ENCODE measurements around the gene GPC6. TPM values are rescaled to one million over a fixed set of nuclear protein-coding genes. Genes with fewer than 3 reads are reported as not detected.

The GPC6 gene
- total and polyA plus RNA-seq, 2 experiments from 2014 or later: 14.4 to 20.8 TPM

- in situ Hi-C loops (cut with MboI): no loop called here
- Histone ChIP-seq H3K4me2 (ENCODE audit: unreplicated experiment) (no peak overlapping the region), H3K27me3 (replicated peaks; ENCODE audit: insufficient read depth) (no peaks in the 10 kb centered on the region), H3K27ac (no peak overlapping the region), H3K9me2 (ENCODE audit: insufficient read depth) (no peaks in the 10 kb centered on the region), H3K4me3 (no peak overlapping the region), H2AFZ (no peak overlapping the region), H3K9ac (no peak overlapping the region), H3F3A (ENCODE audit: insufficient read depth) (no peaks in the 10 kb centered on the region), H4K20me1 (ENCODE audit: insufficient read depth) (no peaks in the 10 kb centered on the region), H3K79me2 (ENCODE audit: insufficient read depth) (no peaks in the 10 kb centered on the region), H3K36me3 (ENCODE audit: low read depth) (no peaks in the 10 kb centered on the region), H3K9me3 (ENCODE audit: low read depth) (no peaks in the 10 kb centered on the region), H3K4me1 (ENCODE audit: insufficient read depth) (no peaks in the 10 kb centered on the region)
- TF ChIP-seq EZH2 (IDR thresholded peaks at IDR 0.05; ENCODE audit: insufficient read depth, poor library complexity, severe bottlenecking) (no peak), EZH2phosphoT487 (IDR thresholded peaks at IDR 0.05; ENCODE audit: insufficient read depth, low read depth) (no peak)
- DNase-seq: no peak
- 23 to 25% methylated on average over 1 of the region's 1 CpG for WGBS, 2 experiments (ENCODE audit: low coverage in 1 of 2, low lambda C conversion rate in 2 of 2, missing lambda C conversion rate in 2 of 2)
These were observed 241.8 kb downstream of the GPC6 start for GRCh38 chr13:93468433-93468832.

- no peak overlapping the region for H3K27ac ChIP-seq
- WGBS, 2 experiments (ENCODE audit: low coverage in 1 of 2, low lambda C conversion rate in 2 of 2, missing lambda C conversion rate in 2 of 2): 55 to 61% methylated on average over 7 of the region's 7 CpGs
- in situ Hi-C loops (cut with MboI): no loop called here
These were observed 245.7 kb downstream of the GPC6 start for GRCh38 chr13:93472296-93472695.

GRCh38 chr13:93472814-93473296, 246.2 kb downstream of the GPC6 start:
- Histone ChIP-seq H3K9ac (no peak overlapping the region), H3K79me2 (ENCODE audit: insufficient read depth) (no peaks in the 10 kb centered on the region), H3K27ac (no peak overlapping the region), H3K4me2 (ENCODE audit: unreplicated experiment) (no peak overlapping the region), H2AFZ (no peak overlapping the region), H3F3A (ENCODE audit: insufficient read depth) (no peaks in the 10 kb centered on the region), H4K20me1 (ENCODE audit: insufficient read depth) (no peaks in the 10 kb centered on the region), H3K36me3 (ENCODE audit: low read depth) (no peaks in the 10 kb centered on the region), H3K4me3 (no peak overlapping the region), H3K27me3 (replicated peaks; ENCODE audit: insufficient read depth) (no peaks in the 10 kb centered on the region), H3K4me1 (ENCODE audit: insufficient read depth) (peaks cover 18% of the 10 kb centered on the region), H3K9me2 (ENCODE audit: insufficient read depth) (no peaks in the 10 kb centered on the region), H3K9me3 (ENCODE audit: low read depth) (no peaks in the 10 kb centered on the region)
- no peak for DNase-seq
- WGBS, 2 experiments (ENCODE audit: low coverage in 1 of 2, low lambda C conversion rate in 2 of 2, missing lambda C conversion rate in 2 of 2): 20 to 38% methylated on average over 1 of the region's 1 CpG
- TF ChIP-seq EZH2phosphoT487 (IDR thresholded peaks at IDR 0.05; ENCODE audit: insufficient read depth, low read depth): no peak
- TF ChIP-seq EZH2 (IDR thresholded peaks at IDR 0.05; ENCODE audit: insufficient read depth, poor library complexity, severe bottlenecking): no peak
- in situ Hi-C loops (cut with MboI): no loop called here

More at GRCh38 chr13:93472296-93472695, 245.7 kb downstream of the GPC6 start:
- no peak overlapping the region for H3K4me3 ChIP-seq
- TF ChIP-seq EZH2phosphoT487 (IDR thresholded peaks at IDR 0.05; ENCODE audit: insufficient read depth, low read depth): no peak
- TF ChIP-seq EZH2 (IDR thresholded peaks at IDR 0.05; ENCODE audit: insufficient read depth, poor library complexity, severe bottlenecking): no peak
- H3K4me2 ChIP-seq (ENCODE audit: unreplicated experiment): no peak overlapping the region
- H2AFZ ChIP-seq: no peak overlapping the region
- no peaks in the 10 kb centered on the region for H3K9me3 ChIP-seq (ENCODE audit: low read depth)
- H3K9me2 ChIP-seq (ENCODE audit: insufficient read depth): no peaks in the 10 kb centered on the region
- no peaks in the 10 kb centered on the region for H4K20me1 ChIP-seq (ENCODE audit: insufficient read depth)
- DNase-seq: no peak
- H3F3A ChIP-seq (ENCODE audit: insufficient read depth): no peaks in the 10 kb centered on the region
- H3K4me1 ChIP-seq (ENCODE audit: insufficient read depth): peaks cover 14% of the 10 kb centered on the region
- H3K27me3 ChIP-seq (replicated peaks; ENCODE audit: insufficient read depth): no peaks in the 10 kb centered on the region
- no peaks in the 10 kb centered on the region for H3K79me2 ChIP-seq (ENCODE audit: insufficient read depth)
- no peak overlapping the region for H3K9ac ChIP-seq
- no peaks in the 10 kb centered on the region for H3K36me3 ChIP-seq (ENCODE audit: low read depth)

GRCh38 chr13:93473441-93474270, 247.0 kb downstream of the GPC6 start:
- no peak overlapping the region for H2AFZ ChIP-seq

More at GRCh38 chr13:93473441-93474270, 247.0 kb downstream of the GPC6 start:
- Histone ChIP-seq H3K27ac (no peak overlapping the region), H3K4me1 (ENCODE audit: insufficient read depth) (peaks cover 18% of the 10 kb centered on the region), H3K9ac (no peak overlapping the region), H3K9me2 (ENCODE audit: insufficient read depth) (no peaks in the 10 kb centered on the region), H3K36me3 (ENCODE audit: low read depth) (no peaks in the 10 kb centered on the region), H3K79me2 (ENCODE audit: insufficient read depth) (no peaks in the 10 kb centered on the region), H4K20me1 (ENCODE audit: insufficient read depth) (no peaks in the 10 kb centered on the region), H3K27me3 (replicated peaks; ENCODE audit: insufficient read depth) (no peaks in the 10 kb centered on the region), H3K4me2 (ENCODE audit: unreplicated experiment) (no peak overlapping the region), H3F3A (ENCODE audit: insufficient read depth) (no peaks in the 10 kb centered on the region), H3K9me3 (ENCODE audit: low read depth) (no peaks in the 10 kb centered on the region), H3K4me3 (no peak overlapping the region)
- WGBS, 2 experiments (ENCODE audit: low coverage in 1 of 2, low lambda C conversion rate in 2 of 2, missing lambda C conversion rate in 2 of 2): 46 to 47% methylated on average over 5 of the region's 5 CpGs
- no peak for TF ChIP-seq EZH2 (IDR thresholded peaks at IDR 0.05; ENCODE audit: insufficient read depth, poor library complexity, severe bottlenecking)
- no peak for TF ChIP-seq EZH2phosphoT487 (IDR thresholded peaks at IDR 0.05; ENCODE audit: insufficient read depth, low read depth)
- peak; percentile 8 for DNase-seq
- in situ Hi-C loops (cut with MboI): no loop called here

Measured in GM23248 (cell line).